Spleen (tissue), 11 donors: ENCODE results near the gene FGF23. TPM values are rescaled to one million over a fixed set of nuclear protein-coding genes. Genes with fewer than 3 reads are reported as not detected.

ENCODE experiments used
- DNase-seq: peaks from one replicate; pipeline ENCODE4 v3.0.0-alpha.2; 2020
- H3K27ac ChIP-seq, 8 donors: fragments of 200-600 bp; sonication (generic) in 7 of 8; 1 replicate in 4 of 8; 2 replicates in 4 of 8; pipeline versions ENCODE4 v1.5.0 to v1.8.0; 2016 to 2021; ENCODE audit warnings: inconsistent platforms in 4 of 8, mild to moderate bottlenecking in 4 of 8, moderate library complexity in 1 of 8
- H3K27me3 ChIP-seq, 7 donors: fragments of 200-600 bp; sonication (generic) in 6 of 7; replicated peaks in 1 of 7; 1 replicate in 4 of 7; 2 replicates in 3 of 7; pipeline versions ENCODE4 v1.5.0 to v1.8.0; 2016 to 2021; ENCODE audit warnings: inconsistent platforms in 3 of 7, mild to moderate bottlenecking in 1 of 7
- H3K36me3 ChIP-seq, 6 donors: fragments of 200-600 bp; sonication (generic) in 5 of 6; 1 replicate in 4 of 6; 2 replicates in 2 of 6; pipeline versions ENCODE4 v1.5.0 to v1.8.0; 2016 to 2021; ENCODE audit warnings: inconsistent platforms in 2 of 6
- H3K4me1 ChIP-seq, 6 donors: fragments of 200-600 bp; sonication (generic) in 5 of 6; 1 replicate in 3 of 6; 2 replicates in 3 of 6; pipeline versions ENCODE4 v1.5.0 to v1.8.0; 2016 to 2021; ENCODE audit warnings: inconsistent platforms in 3 of 6
- H3K4me3 ChIP-seq, 8 donors: fragments of 200-600 bp; sonication (generic) in 7 of 8; 1 replicate in 4 of 8; 2 replicates in 4 of 8; pipeline versions ENCODE4 v1.5.0 to v1.8.0; 2016 to 2021; ENCODE audit warnings: inconsistent platforms in 4 of 8, mild to moderate bottlenecking in 4 of 8, moderate library complexity in 2 of 8
- H3K9me3 ChIP-seq, 8 donors: fragments of 200-600 bp; sonication (generic) in 7 of 8; 1 replicate in 4 of 8; 2 replicates in 4 of 8; pipeline versions ENCODE4 v1.5.0 to v1.8.0; 2016 to 2021; ENCODE audit warnings: inconsistent platforms in 4 of 8
- CTCF ChIP-seq, 11 experiments: fragments of 200-600 bp in 7 of 11; fragments of 450-650 bp in 4 of 11; sonication (generic) in 4 of 11; IDR thresholded peaks in 8 of 11; conservative IDR thresholded peaks in 3 of 11; 1 replicate in 7 of 11; 2 replicates in 4 of 11; pipeline versions ENCODE4 v1.4.0 to v1.8.0; 2016 to 2021; ENCODE audit warnings: antibody characterized with exemption in 11 of 11, inconsistent platforms in 4 of 11, mild to moderate bottlenecking in 1 of 11
- POLR2A ChIP-seq, 3 donors: fragments of 450-650 bp; IDR thresholded peaks; one replicate each; pipeline ENCODE4 v1.5.1; 2017; ENCODE audit warnings: antibody characterized with exemption in 3 of 3, mild to moderate bottlenecking in 1 of 3
- POLR2AphosphoS5 ChIP-seq, 3 donors: sonication (generic); formaldehyde crosslinking; IDR thresholded peaks; one replicate each; pipeline ENCODE4 v1.5.1; 2017; ENCODE audit warnings: antibody characterized with exemption in 3 of 3
- WGBS, 5 donors: extraction: QIAGEN DNeasy Blood & Tissue Kit in 3 of 5; methylation state at CpG; one replicate each; pipeline versions ENCODE4 v1.1.5 to v1.1.7; 2013 to 2018; 5-methylcytosine and 5-hydroxymethylcytosine counted together
- intact Hi-C: fragments of 100-400 bp; cut with DNase I; formaldehyde crosslinking; loops from one replicate; pipeline ENCODE4 v1.15.0; 2023; ENCODE audit warnings: low total_unique reads
- polyA plus RNA-seq, 3 donors: library from polyadenylated mRNA; stranded (reverse); fragments of 200-250 nt; gene quantifications; one replicate each; pipeline ENCODE4 v1.2.1, GENCODE V29; 2013
- total RNA-seq, 7 donors: library from RNA; depleted of rRNA in 3 of 7; stranded (reverse); fragments of >200 nt in 3 of 7; fragmentation: NEBNext Ultra II Directional in 4 of 7; extraction: Animal tissue kit (Norgen Biotek cat#: 25700) in 4 of 7; gene quantifications; one replicate each; pipeline versions ENCODE4 v1.1.0 to v1.2.1, GENCODE V29; 2016 to 2021
- donor health status: healthy with polysubstance abuse.
- donor health status: DM: no; HTN: no; CAD: no; lungs with moderate emphysema.
- donor health status: DM: no; HTN: no; CAD: no.
- donor health status: Bipolar disorder and iron deficiency.
- donor health status: healthy.
- donor health status: DM: no; HTN: no; CAD: no.
- donor health status: DM: yes; HTN: yes; CAD: no.

The FGF23 gene
- total and polyA plus RNA-seq, 10 donors: 0.03 TPM; not detected in 9

GRCh38 chr12:4323396-4323795, 56.1 kb downstream of the FGF23 start:
- H3K27ac ChIP-seq: peak overlapping the region in 3 of 8 donors; percentile 16 to 93 (median 23)
- TF ChIP-seq POLR2A (IDR thresholded peaks at IDR 0.05): no peak
- no peak for TF ChIP-seq CTCF (IDR thresholded peaks at IDR 0.05 in 8 of 11, conservative IDR thresholded peaks at IDR 0.05 in 3 of 11)
- TF ChIP-seq POLR2AphosphoS5 (IDR thresholded peaks at IDR 0.05): no peak
- no peak overlapping the region for H3K4me3 ChIP-seq
- peaks cover 16 to 59% (median 32%) of the 10 kb centered on the region in 6 donors for H3K4me1 ChIP-seq
- no peaks in the 10 kb centered on the region for H3K9me3 ChIP-seq
- H3K27me3 ChIP-seq: no peaks in the 10 kb centered on the region
- 47 to 62% (median 53%) methylated on average over 4 of the region's 4 CpGs for WGBS, 5 donors
- DNase-seq: no peak
- intact Hi-C loops: no loop called here
- peaks cover 0 to 20% (median 3%) of the 10 kb centered on the region in 6 donors for H3K36me3 ChIP-seq

GRCh38 chr12:4322726-4323125, 56.8 kb downstream of the FGF23 start:
- TF ChIP-seq POLR2A (IDR thresholded peaks at IDR 0.05) (no peak), CTCF (IDR thresholded peaks at IDR 0.05 in 8 of 11, conservative IDR thresholded peaks at IDR 0.05 in 3 of 11) (no peak), POLR2AphosphoS5 (IDR thresholded peaks at IDR 0.05) (no peak)
- Histone ChIP-seq H3K4me1 (peaks cover 16 to 52% (median 32%) of the 10 kb centered on the region in 6 donors), H3K9me3 (no peaks in the 10 kb centered on the region), H3K4me3 (peak overlapping the region in 2 of 8 donors; percentile 78 to 93), H3K27me3 (no peaks in the 10 kb centered on the region), H3K27ac (peak overlapping the region in 3 of 8 donors; percentile 16 to 93 (median 27)), H3K36me3 (peaks cover 0 to 20% (median 3%) of the 10 kb centered on the region in 6 donors)
- intact Hi-C loops: no loop called here
- no peak for DNase-seq
- 57 to 70% (median 67%) methylated on average over 5 of the region's 5 CpGs for WGBS, 5 donors

GRCh38 chr12:4320853-4321701, 58.4 kb downstream of the FGF23 start, which contains the start of gene TIGAR:
Gene TIGAR (plus strand): TSS chr12:4321213. CDS start chr12:4321272, 59 bp downstream.
- peak in 4 of 11 experiments; percentile 12 to 40 (median 21) for TF ChIP-seq CTCF (IDR thresholded peaks at IDR 0.05 in 8 of 11, conservative IDR thresholded peaks at IDR 0.05 in 3 of 11)
- peak; percentile 96 to 99 (median 98) for TF ChIP-seq POLR2AphosphoS5 (IDR thresholded peaks at IDR 0.05)
- TF ChIP-seq POLR2A (IDR thresholded peaks at IDR 0.05): peak in 2 of 3 donors; percentile 58 to 59
- Histone ChIP-seq H3K36me3 (peaks cover 0 to 20% (median 3%) of the 10 kb centered on the region in 6 donors), H3K4me1 (peaks cover 16 to 48% (median 32%) of the 10 kb centered on the region in 6 donors), H3K4me3 (peak within 1 kb of the TSS; percentile 61 to 93 (median 83)), H3K27me3 (no peaks in the 10 kb centered on the region), H3K27ac (peak within 1 kb of the TSS; percentile 50 to 94 (median 92)), H3K9me3 (no peaks in the 10 kb centered on the region)
- peak; percentile 99 for DNase-seq
- intact Hi-C loops: no loop called here
- 0% methylated on average over 23 to 76 of the region's 76 CpGs for WGBS, 5 donors

- peaks cover 16 to 43% (median 32%) of the 10 kb centered on the region in 6 donors for H3K4me1 ChIP-seq
- DNase-seq: no peak
- peaks cover 0 to 15% (median 3%) of the 10 kb centered on the region in 6 donors for H3K36me3 ChIP-seq
- no peak for TF ChIP-seq CTCF (IDR thresholded peaks at IDR 0.05 in 8 of 11, conservative IDR thresholded peaks at IDR 0.05 in 3 of 11)
- peak overlapping the region; percentile 49 to 93 (median 83) for H3K4me3 ChIP-seq
- 0 to 2% (median 0%) methylated on average over 8 to 13 of the region's 13 CpGs for WGBS, 5 donors
- peak overlapping the region; percentile 50 to 94 (median 92) for H3K27ac ChIP-seq
- intact Hi-C loops: no loop called here
- H3K9me3 ChIP-seq: no peaks in the 10 kb centered on the region
- no peaks in the 10 kb centered on the region for H3K27me3 ChIP-seq
These were observed 59.0 kb downstream of the FGF23 start for GRCh38 chr12:4320497-4320852.
